HCT116 (cell line): ENCODE data around the gene PBLD. TPM values are rescaled to one million over a fixed set of nuclear protein-coding genes. Genes with fewer than 3 reads are reported as not detected.
"Not testable (repeated sequence)": the region's sequence is repeated elsewhere in the genome, so short reads cannot be mapped to it uniquely, and the experiment has no call there.

Experiments used
- ATAC-seq: fragments of 200-7000 bp; cut with Tn5 transposase; 2 replicates; pipeline ENCODE4 v1.9.1; 2020; ENCODE audit warnings: mild to moderate bottlenecking, moderate library complexity
- BruUV-seq: library from RNA; stranded (reverse); fragments of 400-500 nt; replicated peaks from 2 replicates; lab custom pipeline; 2021; lab: Mats Ljungman, UMichigan
- CTCF ChIA-PET: fragments of 300-600 bp; sonication (Branson Sonifier 250); formaldehyde crosslinking; loops from one replicate; lab custom pipeline; 2021; ENCODE audit warnings: antibody characterized with exemption; lab: Charles Lee
- POLR2A ChIA-PET: fragments of 300-600, 350-600 bp; sonication (Branson Sonifier 250); formaldehyde crosslinking; loops from one replicate; lab custom pipeline; 2021; ENCODE audit warnings: antibody characterized with exemption; lab: Charles Lee
- RAD21 ChIA-PET, 2 experiments: fragments of 300-600 bp; sonication (Branson Sonifier 250); formaldehyde crosslinking; loops; one replicate each; lab custom pipeline; 2023; ENCODE audit warnings: low total read pairs in 2 of 2; ENCODE audit not compliant: uncharacterized antibody in 2 of 2, unreplicated experiment in 2 of 2, low non-redundant PET in 1 of 2; lab: Charles Lee
- DNase-seq: peaks from one replicate; pipeline ENCODE4 v3.0.0-alpha.2; 2010; ENCODE audit warnings: low read depth, low spot score
- H2AFZ ChIP-seq: fragments of 200-600 bp; shearing (Covaris generic), sonication (generic); 2 replicates; pipeline ENCODE4 v1.6.1; 2017; ENCODE audit warnings: low read depth, mixed run types, mixed read lengths, antibody characterized with exemption, low read length; ENCODE audit not compliant: poor library complexity, severe bottlenecking
- H3K27ac ChIP-seq: 2 replicates; pipeline ENCODE4 v1.5.1; 2012; ENCODE audit warnings: low read depth, low read length
- H3K27me3 ChIP-seq: fragments of 200-600 bp; sonication (generic); 2 replicates; pipeline ENCODE4 v1.6.1; 2016; ENCODE audit warnings: mixed run types, low read length, mixed read lengths; ENCODE audit not compliant: insufficient read depth
- H3K36me3 ChIP-seq, 2 experiments: fragments of 200-500 bp in 1 of 2; fragments of 200-600 bp in 1 of 2; sonication (Bioruptor generic) in 1 of 2; sonication (generic) in 1 of 2; 2 replicates each; pipeline versions ENCODE4 v1.5.1 to v1.6.1; 2014 to 2016; ENCODE audit warnings: low read length in 2 of 2, inconsistent platforms in 1 of 2, mixed read lengths in 1 of 2, mixed run types in 1 of 2; ENCODE audit not compliant: insufficient read depth in 2 of 2, control insufficient read depth in 1 of 2
- H3K4me1 ChIP-seq, 2 experiments: fragments of 200-600 bp in 1 of 2; sonication (generic) in 1 of 2; 2 replicates each; pipeline versions ENCODE4 v1.5.1 to v1.6.1; 2012 to 2017; ENCODE audit warnings: low read length in 2 of 2, inconsistent platforms in 1 of 2, mild to moderate bottlenecking in 1 of 2, mixed read lengths in 1 of 2, mixed run types in 1 of 2, moderate library complexity in 1 of 2; ENCODE audit not compliant: insufficient read depth in 2 of 2, control insufficient read depth in 1 of 2
- H3K4me2 ChIP-seq: fragments of 200-600 bp; sonication (generic); 2 replicates; pipeline ENCODE4 v1.6.1; 2017; ENCODE audit warnings: mixed run types, low read length, mixed read lengths
- H3K4me3 ChIP-seq, 2 experiments: fragments of 200-600 bp in 1 of 2; sonication (generic) in 1 of 2; replicated peaks in 1 of 2; 2 replicates each; pipeline ENCODE4 v1.5.1; 2011 to 2016; ENCODE audit warnings: low read length in 2 of 2, control low read depth in 1 of 2, low read depth in 1 of 2, mild to moderate bottlenecking in 1 of 2, mixed read lengths in 1 of 2, mixed run types in 1 of 2
- H3K79me2 ChIP-seq: fragments of 200-600 bp; sonication (generic); 2 replicates; pipeline ENCODE4 v1.6.1; 2017; ENCODE audit warnings: mild to moderate bottlenecking, mixed run types, low read length, moderate library complexity, mixed read lengths; ENCODE audit not compliant: insufficient read depth
- H3K9ac ChIP-seq: fragments of 200-600 bp; sonication (generic); 2 replicates; pipeline ENCODE4 v1.6.1; 2016; ENCODE audit warnings: low read length, mixed read lengths
- H3K9me2 ChIP-seq: fragments of 200-600 bp; sonication (generic), shearing (Covaris generic); 2 replicates; pipeline ENCODE4 v1.6.1; 2017; ENCODE audit warnings: mixed run types, mild to moderate bottlenecking, moderate library complexity; ENCODE audit not compliant: insufficient read depth
- H3K9me3 ChIP-seq, 2 experiments: fragments of 200-500 bp in 1 of 2; fragments of 200-600 bp in 1 of 2; sonication (Bioruptor generic) in 1 of 2; sonication (generic) in 1 of 2; 2 replicates each; pipeline ENCODE4 v1.6.1; 2014 to 2017; ENCODE audit warnings: low read length in 2 of 2, mixed read lengths in 2 of 2, inconsistent platforms in 1 of 2, low read depth in 1 of 2, mild to moderate bottlenecking in 1 of 2, mixed run types in 1 of 2, moderate library complexity in 1 of 2; ENCODE audit not compliant: control insufficient read depth in 1 of 2, insufficient read depth in 1 of 2
- H4K20me1 ChIP-seq: fragments of 200-600 bp; sonication (generic), shearing (Covaris generic); 2 replicates; pipeline ENCODE4 v1.6.1; 2017; ENCODE audit warnings: mixed run types, mild to moderate bottlenecking, moderate library complexity; ENCODE audit not compliant: insufficient read depth
- CEBPB ChIP-seq: IDR thresholded peaks from 2 replicates; pipeline ENCODE4 v1.6.1; 2012; ENCODE audit warnings: low read depth
- EGR1 ChIP-seq: IDR thresholded peaks from 2 replicates; pipeline ENCODE4 v1.6.1; 2012; ENCODE audit warnings: low read depth
- EZH2phosphoT487 ChIP-seq: fragments of 200-600 bp; IDR thresholded peaks from 2 replicates; pipeline ENCODE4 v1.6.1; 2018; ENCODE audit warnings: antibody characterized with exemption, borderline replicate concordance
- FOSL1 ChIP-seq: IDR thresholded peaks from 2 replicates; pipeline ENCODE4 v1.6.1; 2012; ENCODE audit warnings: low read depth
- POLR2A ChIP-seq: IDR thresholded peaks from 2 replicates; pipeline ENCODE4 v1.7.0; 2011; ENCODE audit warnings: borderline replicate concordance; ENCODE audit not compliant: insufficient read depth, insufficient read length; ENCODE audit errors: extremely low read depth
- POLR2AphosphoS5 ChIP-seq: IDR thresholded peaks from 2 replicates; pipeline ENCODE4 v1.6.1; 2011; ENCODE audit warnings: mild to moderate bottlenecking, low read depth, low read length, moderate library complexity
- RAD21 ChIP-seq: IDR thresholded peaks from 2 replicates; pipeline ENCODE4 v1.6.1; 2012; ENCODE audit warnings: low read depth, mild to moderate bottlenecking
- SIN3A ChIP-seq: IDR thresholded peaks from 2 replicates; pipeline ENCODE4 v1.6.1; 2012; ENCODE audit warnings: low read depth
- YY1 ChIP-seq: IDR thresholded peaks from 2 replicates; pipeline ENCODE4 v1.6.1; 2011; ENCODE audit warnings: low read length, low read depth, moderate library complexity, mild to moderate bottlenecking; ENCODE audit not compliant: insufficient replicate concordance; ENCODE audit errors: extremely low read depth
- ZFX ChIP-seq: fragments of 450-650 bp; IDR thresholded peaks from 2 replicates; pipeline ENCODE4 v1.6.1; 2017
- intact Hi-C: fragments of 100-400 bp; cut with micrococcal nuclease; formaldehyde crosslinking; loops from 2 replicates; pipeline ENCODE4 v1.10.0; 2022
- total RNA-seq: library from RNA; stranded (reverse); gene quantifications from one replicate; pipeline ENCODE4 v1.2.1, GENCODE V29; 2021; ENCODE audit not compliant: unreplicated experiment
- TF ChIP-seq, protein P1 (sequence below): IDR thresholded peaks from 2 replicates; pipeline ENCODE4 v1.6.1; 2011; ENCODE audit warnings: mild to moderate bottlenecking, low read length, moderate library complexity; ENCODE audit not compliant: insufficient replicate concordance; ENCODE audit errors: extremely low read depth
- TF ChIP-seq, protein P2 (sequence below): IDR thresholded peaks from 2 replicates; pipeline ENCODE4 v1.6.1; 2012

PBLD gene
- total RNA-seq, 1 experiment from 2014 or later, result 2.2 TPM

DNA sequence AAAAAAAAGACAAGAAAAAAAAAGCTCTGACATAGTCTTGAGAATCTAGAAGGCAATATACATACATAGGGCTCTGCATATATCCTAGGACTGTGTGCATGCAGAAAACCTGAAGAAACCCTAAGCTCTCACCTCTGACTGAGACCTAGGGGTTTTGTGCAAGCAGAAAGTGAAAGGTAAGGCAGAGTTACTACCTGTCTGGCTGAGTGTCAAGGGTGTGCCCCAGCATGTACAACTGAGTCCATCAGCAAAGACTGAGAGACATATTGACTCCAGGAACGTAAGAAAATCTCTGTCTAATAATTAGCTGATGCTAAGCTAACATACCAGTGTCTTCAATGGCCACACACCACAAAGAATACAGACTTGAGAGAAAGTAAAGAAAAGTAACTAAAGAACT is 17.1 kb downstream of the PBLD start:
- DNase-seq, result no peak
- no peak for ATAC-seq
- BruUV-seq, result no TSS peak
- TF ChIP-seq YY1 (no peak), ZFX (no peak), SIN3A (no peak), POLR2A (no peak), EZH2phosphoT487 (no peak), POLR2AphosphoS5 (no peak), FOSL1 (no peak), EGR1 (no peak), CEBPB (no peak), RAD21 (no peak)
- TF ChIP-seq, protein P1, sequence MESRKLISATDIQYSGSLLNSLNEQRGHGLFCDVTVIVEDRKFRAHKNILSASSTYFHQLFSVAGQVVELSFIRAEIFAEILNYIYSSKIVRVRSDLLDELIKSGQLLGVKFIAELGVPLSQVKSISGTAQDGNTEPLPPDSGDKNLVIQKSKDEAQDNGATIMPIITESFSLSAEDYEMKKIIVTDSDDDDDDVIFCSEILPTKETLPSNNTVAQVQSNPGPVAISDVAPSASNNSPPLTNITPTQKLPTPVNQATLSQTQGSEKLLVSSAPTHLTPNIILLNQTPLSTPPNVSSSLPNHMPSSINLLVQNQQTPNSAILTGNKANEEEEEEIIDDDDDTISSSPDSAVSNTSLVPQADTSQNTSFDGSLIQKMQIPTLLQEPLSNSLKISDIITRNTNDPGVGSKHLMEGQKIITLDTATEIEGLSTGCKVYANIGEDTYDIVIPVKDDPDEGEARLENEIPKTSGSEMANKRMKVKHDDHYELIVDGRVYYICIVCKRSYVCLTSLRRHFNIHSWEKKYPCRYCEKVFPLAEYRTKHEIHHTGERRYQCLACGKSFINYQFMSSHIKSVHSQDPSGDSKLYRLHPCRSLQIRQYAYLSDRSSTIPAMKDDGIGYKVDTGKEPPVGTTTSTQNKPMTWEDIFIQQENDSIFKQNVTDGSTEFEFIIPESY, result no peak
- TF ChIP-seq, protein P2, sequence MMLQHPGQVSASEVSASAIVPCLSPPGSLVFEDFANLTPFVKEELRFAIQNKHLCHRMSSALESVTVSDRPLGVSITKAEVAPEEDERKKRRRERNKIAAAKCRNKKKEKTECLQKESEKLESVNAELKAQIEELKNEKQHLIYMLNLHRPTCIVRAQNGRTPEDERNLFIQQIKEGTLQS, result no peak
- Histone ChIP-seq H2AFZ (no peak overlapping the region), H3K9me2 (no peaks in the 10 kb centered on the region), H3K27ac (no peak overlapping the region), H3K27me3 (no peaks in the 10 kb centered on the region), H3K4me3 (no peak overlapping the region), H3K4me1 (no peaks in the 10 kb centered on the region), H3K79me2 (no peaks in the 10 kb centered on the region), H3K9me3 (no peaks in the 10 kb centered on the region; a peak in 1 of 4 replicates), H3K36me3 (no peaks in the 10 kb centered on the region), H3K9ac (no peak overlapping the region), H4K20me1 (no peaks in the 10 kb centered on the region), H3K4me2 (no peak overlapping the region)
- RAD21 ChIA-PET, result no interaction called here
- intact Hi-C loops, result no loop called here
- POLR2A ChIA-PET, result no interaction called here
- CTCF ChIA-PET, result no interaction called here

DNA sequence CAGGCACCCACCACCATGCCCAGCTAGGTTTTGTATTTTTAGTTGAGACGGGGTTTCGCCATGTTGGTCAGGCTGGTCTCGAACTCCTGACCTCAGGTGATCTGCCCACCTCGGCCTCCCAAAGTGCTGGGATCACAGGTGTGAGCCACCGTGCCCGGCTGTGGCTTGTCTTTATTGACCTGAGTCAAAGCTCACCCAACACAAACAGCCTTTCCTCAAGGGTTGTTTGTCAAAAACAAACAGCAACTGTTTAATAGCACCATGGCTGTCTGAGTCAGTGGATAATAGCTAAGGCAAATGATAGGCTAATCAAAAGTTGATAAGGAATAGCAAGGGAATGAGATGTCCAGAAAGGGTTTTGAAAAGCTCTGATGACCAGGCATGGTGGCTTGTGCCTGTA is 17.8 kb downstream of the PBLD start:
- H3K9me2 ChIP-seq, H3K27me3 ChIP-seq, ATAC-seq, RAD21 ChIA-PET, H3K36me3 ChIP-seq, H3K4me1 ChIP-seq, DNase-seq, H3K9me3 ChIP-seq, H4K20me1 ChIP-seq, H3K9ac ChIP-seq, H3K4me2 ChIP-seq, H3K4me3 ChIP-seq, POLR2A ChIA-PET, H3K79me2 ChIP-seq, H3K27ac ChIP-seq, intact Hi-C loops, H2AFZ ChIP-seq, CTCF ChIA-PET, BruUV-seq: not testable (repeated sequence)
